Upper lobe of left lung (tissue), 4 donors: ENCODE data around the gene WDR38.

Experiments used
- CTCF ChIP-seq, 6 experiments: fragments of 450-650 bp in 4 of 6; fragments of 200-600 bp in 2 of 6; sonication (generic) in 2 of 6; IDR thresholded peaks; one replicate each; pipeline ENCODE4 v1.5.1; 2016 to 2019; ENCODE audit warnings: antibody characterized with exemption in 6 of 6
- EP300 ChIP-seq, 4 donors: sonication (generic); formaldehyde crosslinking; IDR thresholded peaks; one replicate each; pipeline ENCODE4 v1.5.1; 2017; ENCODE audit warnings: antibody characterized with exemption in 4 of 4, control low read depth in 2 of 4
- POLR2A ChIP-seq, 4 donors: fragments of 450-650 bp; IDR thresholded peaks; one replicate each; pipeline ENCODE4 v1.5.1; 2016 to 2017; ENCODE audit warnings: antibody characterized with exemption in 4 of 4, mild to moderate bottlenecking in 2 of 4
- POLR2AphosphoS5 ChIP-seq, 2 donors: sonication (generic); formaldehyde crosslinking; IDR thresholded peaks; one replicate each; pipeline ENCODE4 v1.5.1; 2017; ENCODE audit warnings: antibody characterized with exemption in 2 of 2

DNA sequence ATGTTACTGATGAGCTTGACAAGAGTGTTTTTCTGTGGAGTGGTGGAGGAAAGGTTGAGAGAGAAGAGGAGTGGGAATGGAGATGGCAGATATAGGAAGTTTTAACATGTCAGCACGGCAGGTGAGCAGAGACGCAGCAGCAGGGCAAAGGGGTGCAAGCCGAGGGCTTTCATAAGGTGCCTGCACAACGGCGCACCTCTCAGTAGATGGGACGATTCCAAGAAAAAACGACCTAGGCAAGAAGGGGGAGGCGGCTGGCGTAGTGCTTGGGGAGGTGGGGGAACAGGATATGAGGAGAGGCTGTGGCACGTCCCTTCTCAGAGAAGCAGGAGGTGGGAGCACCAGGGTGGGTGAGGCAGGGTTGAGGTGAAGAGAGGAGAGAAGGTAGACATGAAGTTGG is 33.2 kb downstream of the WDR38 start:
- no peak for TF ChIP-seq POLR2AphosphoS5 (IDR thresholded peaks at IDR 0.05)
- TF ChIP-seq EP300 (IDR thresholded peaks at IDR 0.05), result no peak
- TF ChIP-seq CTCF (IDR thresholded peaks at IDR 0.05), result no peak
- no peak for TF ChIP-seq POLR2A (IDR thresholded peaks at IDR 0.05)
